GM06990 (cell line): ENCODE results near the gene SKIL.

Source experiments
- DNase-seq: peaks from one replicate; pipeline ENCODE4 v3.0.0-alpha.2; 2011; ENCODE audit not compliant: insufficient read length; ENCODE audit errors: extremely low read depth
- H3K27me3 ChIP-seq: replicated peaks from 2 replicates; pipeline ENCODE4 v1.6.0; 2011; ENCODE audit warnings: low read length; ENCODE audit not compliant: control insufficient read depth, insufficient read depth
- H3K36me3 ChIP-seq: 2 replicates; pipeline ENCODE4 v1.5.1; 2011; ENCODE audit warnings: low read length; ENCODE audit not compliant: control insufficient read depth, insufficient read depth
- H3K4me3 ChIP-seq: replicated peaks from 2 replicates; pipeline ENCODE4 v1.5.1; 2011; ENCODE audit warnings: low read depth, mild to moderate bottlenecking, control low read depth, low read length
- CTCF ChIP-seq: IDR thresholded peaks from 2 replicates; pipeline ENCODE4 v1.5.1; 2011; ENCODE audit warnings: low read length, control low read depth, mild to moderate bottlenecking, inconsistent platforms; ENCODE audit not compliant: insufficient read depth, poor library complexity, severe bottlenecking

Gene SKIL

GRCh38 chr3:170418422-170419398 lies 61.2 kb downstream of the SKIL start, which contains the start of gene CLDN11:
Gene CLDN11 (plus strand): TSS chr3:170418868. CDS start chr3:170419067, 199 bp downstream.
- Histone ChIP-seq H3K27me3 (no peaks in the 10 kb centered on the region; the same call in none of the 2 replicates), H3K4me3 (peak within 1 kb of the TSS; percentile 37), H3K36me3 (no peaks in the 10 kb centered on the region)
- no peak for DNase-seq
- TF ChIP-seq CTCF = no peak

- no peak for TF ChIP-seq CTCF
- Histone ChIP-seq H3K27me3 (no peaks in the 10 kb centered on the region; the same call in none of the 2 replicates), H3K36me3 (no peaks in the 10 kb centered on the region), H3K4me3 (no peak overlapping the region)
- DNase-seq = no peak
Measured at GRCh38 chr3:170419557-170420087, 62.1 kb downstream of the SKIL start.

- no peak for TF ChIP-seq CTCF
- Histone ChIP-seq H3K4me3 (no peak overlapping the region), H3K27me3 (no peaks in the 10 kb centered on the region; the same call in none of the 2 replicates), H3K36me3 (no peaks in the 10 kb centered on the region)
- DNase-seq = no peak
Measured at GRCh38 chr3:170420307-170420821, 62.8 kb downstream of the SKIL start.

- no peak for DNase-seq
- Histone ChIP-seq H3K27me3 (no peaks in the 10 kb centered on the region; the same call in none of the 2 replicates), H3K4me3 (no peak overlapping the region), H3K36me3 (no peaks in the 10 kb centered on the region)
- no peak for TF ChIP-seq CTCF
Measured at GRCh38 chr3:170421111-170421641, 63.7 kb downstream of the SKIL start.

GRCh38 chr3:170421758-170422157 lies 64.2 kb downstream of the SKIL start:
- TF ChIP-seq CTCF = no peak
- DNase-seq = no peak
- H3K4me3 ChIP-seq = no peak overlapping the region
- no peaks in the 10 kb centered on the region for H3K36me3 ChIP-seq
- no peaks in the 10 kb centered on the region; the same call in none of the 2 replicates for H3K27me3 ChIP-seq
